ENCODE measurements around the gene GPR183.

The GPR183 gene

GRCh38 chr13:99263126-99263785, 43.9 kb downstream of the GPR183 start:
- no peak overlapping the region for H4K91ac ChIP-seq (ENCODE audit: low read length)
- no peaks in the 10 kb centered on the region for H3K9me3 ChIP-seq (ENCODE audit: control insufficient read depth, low read length)
- no peak overlapping the region for H3K4me3 ChIP-seq (ENCODE audit: insufficient read depth in 1 of 2, low read depth in 1 of 2, low read length in 2 of 2)
- H3K27me3 ChIP-seq (ENCODE audit: control insufficient read depth in 1 of 2, insufficient read depth in 1 of 2, low read length in 2 of 2): no peaks in the 10 kb centered on the region
- no peak overlapping the region for H2BK12ac ChIP-seq (ENCODE audit: low read length in 2 of 2)
- H3K27ac ChIP-seq (ENCODE audit: low read length, poor library complexity, severe bottlenecking): no peak overlapping the region
- peaks cover 9 to 10% of the 10 kb centered on the region in 2 experiments for H3K36me3 ChIP-seq (ENCODE audit: control insufficient read depth in 1 of 2, insufficient read depth in 2 of 2, low read depth in 1 of 2, low read length in 2 of 2)
- H3K4me1 ChIP-seq (ENCODE audit: control insufficient read depth, insufficient read depth, low read depth, low read length): no peaks in the 10 kb centered on the region
- H3K23ac ChIP-seq (ENCODE audit: low read length in 2 of 2): no peak overlapping the region
- no peak overlapping the region for H3K4me2 ChIP-seq (ENCODE audit: low read length, poor library complexity, severe bottlenecking)
- no peak for DNase-seq
- H3K4ac ChIP-seq (ENCODE audit: low read depth in 1 of 2, low read length in 2 of 2): no peak overlapping the region
- H3K9ac ChIP-seq (ENCODE audit: low read length): no peak overlapping the region
- H2BK15ac ChIP-seq (ENCODE audit: low read depth, poor library complexity, severe bottlenecking): no peak overlapping the region
- no peak overlapping the region for H2AFZ ChIP-seq (ENCODE audit: low read depth, low read length)
- no peak overlapping the region for H4K8ac ChIP-seq (ENCODE audit: low read length)
- no peak overlapping the region for H3K14ac ChIP-seq (ENCODE audit: low read length in 2 of 2)
- WGBS: 90% methylated on average over 6 of the region's 7 CpGs
- no peak overlapping the region for H3K18ac ChIP-seq (ENCODE audit: low read depth in 1 of 2, low read length in 2 of 2)
- H2BK5ac ChIP-seq (ENCODE audit: low read depth, low read length, poor library complexity, severe bottlenecking): no peak overlapping the region
- no peak overlapping the region for H2BK120ac ChIP-seq (ENCODE audit: low read depth, low read length)
- peaks cover 20% of the 10 kb centered on the region for H3K79me1 ChIP-seq (replicated peaks; ENCODE audit: low read length, poor library complexity, severe bottlenecking)
- H2AK5ac ChIP-seq (ENCODE audit: low read length, severe bottlenecking): no peak overlapping the region

- Histone ChIP-seq H3K27ac (ENCODE audit: low read length, poor library complexity, severe bottlenecking) (no peak overlapping the region), H3K9me3 (ENCODE audit: control insufficient read depth, low read length) (no peaks in the 10 kb centered on the region), H3K23ac (ENCODE audit: low read length in 2 of 2) (no peak overlapping the region), H4K91ac (ENCODE audit: low read length) (no peak overlapping the region), H3K9ac (ENCODE audit: low read length) (no peak overlapping the region), H3K4me3 (ENCODE audit: insufficient read depth in 1 of 2, low read depth in 1 of 2, low read length in 2 of 2) (no peak overlapping the region), H3K4me1 (ENCODE audit: control insufficient read depth, insufficient read depth, low read depth, low read length) (no peaks in the 10 kb centered on the region), H3K18ac (ENCODE audit: low read depth in 1 of 2, low read length in 2 of 2) (no peak overlapping the region), H2BK5ac (ENCODE audit: low read depth, low read length, poor library complexity, severe bottlenecking) (no peak overlapping the region), H2BK12ac (ENCODE audit: low read length in 2 of 2) (no peak overlapping the region), H3K79me1 (replicated peaks; ENCODE audit: low read length, poor library complexity, severe bottlenecking) (peaks cover 9% of the 10 kb centered on the region), H3K4ac (ENCODE audit: low read depth in 1 of 2, low read length in 2 of 2) (no peak overlapping the region), H2AK5ac (ENCODE audit: low read length, severe bottlenecking) (no peak overlapping the region), H2BK15ac (ENCODE audit: low read depth, poor library complexity, severe bottlenecking) (no peak overlapping the region), H3K27me3 (ENCODE audit: control insufficient read depth in 1 of 2, insufficient read depth in 1 of 2, low read length in 2 of 2) (no peaks in the 10 kb centered on the region), H3K14ac (ENCODE audit: low read length in 2 of 2) (no peak overlapping the region), H2BK120ac (ENCODE audit: low read depth, low read length) (no peak overlapping the region), H3K36me3 (ENCODE audit: control insufficient read depth in 1 of 2, insufficient read depth in 2 of 2, low read depth in 1 of 2, low read length in 2 of 2) (peaks cover 4 to 13% of the 10 kb centered on the region in 2 experiments), H3K4me2 (ENCODE audit: low read length, poor library complexity, severe bottlenecking) (no peak overlapping the region), H4K8ac (ENCODE audit: low read length) (no peak overlapping the region), H2AFZ (ENCODE audit: low read depth, low read length) (no peak overlapping the region)
- 94% methylated on average over 1 of the region's 1 CpG for WGBS
- no peak for DNase-seq
Observed at GRCh38 chr13:99261059-99261458, 46.1 kb downstream of the GPR183 start.

GRCh38 chr13:99260216-99260615, 47.0 kb downstream of the GPR183 start:
- Histone ChIP-seq H3K4me1 (ENCODE audit: control insufficient read depth, insufficient read depth, low read depth, low read length) (no peaks in the 10 kb centered on the region), H2BK15ac (ENCODE audit: low read depth, poor library complexity, severe bottlenecking) (no peak overlapping the region), H3K18ac (ENCODE audit: low read depth in 1 of 2, low read length in 2 of 2) (no peak overlapping the region), H3K4ac (ENCODE audit: low read depth in 1 of 2, low read length in 2 of 2) (no peak overlapping the region), H3K4me3 (ENCODE audit: insufficient read depth in 1 of 2, low read depth in 1 of 2, low read length in 2 of 2) (no peak overlapping the region), H3K23ac (ENCODE audit: low read length in 2 of 2) (no peak overlapping the region), H3K4me2 (ENCODE audit: low read length, poor library complexity, severe bottlenecking) (no peak overlapping the region), H4K91ac (ENCODE audit: low read length) (no peak overlapping the region), H3K27ac (ENCODE audit: low read length, poor library complexity, severe bottlenecking) (no peak overlapping the region), H3K36me3 (ENCODE audit: control insufficient read depth in 1 of 2, insufficient read depth in 2 of 2, low read depth in 1 of 2, low read length in 2 of 2) (peaks cover 6 to 21% of the 10 kb centered on the region in 2 experiments), H2AK5ac (ENCODE audit: low read length, severe bottlenecking) (no peak overlapping the region), H3K9me3 (ENCODE audit: control insufficient read depth, low read length) (no peaks in the 10 kb centered on the region), H2AFZ (ENCODE audit: low read depth, low read length) (no peak overlapping the region), H3K27me3 (ENCODE audit: control insufficient read depth in 1 of 2, insufficient read depth in 1 of 2, low read length in 2 of 2) (no peaks in the 10 kb centered on the region), H2BK120ac (ENCODE audit: low read depth, low read length) (no peak overlapping the region), H3K14ac (ENCODE audit: low read length in 2 of 2) (no peak overlapping the region), H2BK5ac (ENCODE audit: low read depth, low read length, poor library complexity, severe bottlenecking) (no peak overlapping the region), H3K9ac (ENCODE audit: low read length) (no peak overlapping the region), H4K8ac (ENCODE audit: low read length) (no peak overlapping the region), H2BK12ac (ENCODE audit: low read length in 2 of 2) (no peak overlapping the region), H3K79me1 (replicated peaks; ENCODE audit: low read length, poor library complexity, severe bottlenecking) (peaks cover 8% of the 10 kb centered on the region)
- 93% methylated on average over 5 of the region's 5 CpGs for WGBS
- no peak for DNase-seq

- Histone ChIP-seq H2BK120ac (ENCODE audit: low read depth, low read length) (no peak overlapping the region), H3K23ac (ENCODE audit: low read length in 2 of 2) (no peak overlapping the region), H3K79me1 (replicated peaks; ENCODE audit: low read length, poor library complexity, severe bottlenecking) (peaks cover 8% of the 10 kb centered on the region), H3K4me3 (ENCODE audit: insufficient read depth in 1 of 2, low read depth in 1 of 2, low read length in 2 of 2) (no peak overlapping the region), H2BK12ac (ENCODE audit: low read length in 2 of 2) (no peak overlapping the region), H4K91ac (ENCODE audit: low read length) (no peak overlapping the region), H2BK5ac (ENCODE audit: low read depth, low read length, poor library complexity, severe bottlenecking) (no peak overlapping the region), H4K8ac (ENCODE audit: low read length) (no peak overlapping the region), H3K18ac (ENCODE audit: low read depth in 1 of 2, low read length in 2 of 2) (no peak overlapping the region), H3K27ac (ENCODE audit: low read length, poor library complexity, severe bottlenecking) (no peak overlapping the region), H3K4ac (ENCODE audit: low read depth in 1 of 2, low read length in 2 of 2) (no peak overlapping the region), H3K4me2 (ENCODE audit: low read length, poor library complexity, severe bottlenecking) (no peak overlapping the region), H3K27me3 (ENCODE audit: control insufficient read depth in 1 of 2, insufficient read depth in 1 of 2, low read length in 2 of 2) (no peaks in the 10 kb centered on the region), H3K14ac (ENCODE audit: low read length in 2 of 2) (no peak overlapping the region), H3K9me3 (ENCODE audit: control insufficient read depth, low read length) (no peaks in the 10 kb centered on the region), H3K4me1 (ENCODE audit: control insufficient read depth, insufficient read depth, low read depth, low read length) (no peaks in the 10 kb centered on the region), H3K9ac (ENCODE audit: low read length) (no peak overlapping the region), H2AK5ac (ENCODE audit: low read length, severe bottlenecking) (no peak overlapping the region), H3K36me3 (ENCODE audit: control insufficient read depth in 1 of 2, insufficient read depth in 2 of 2, low read depth in 1 of 2, low read length in 2 of 2) (peaks cover 10 to 30% of the 10 kb centered on the region in 2 experiments), H2AFZ (ENCODE audit: low read depth, low read length) (no peak overlapping the region), H2BK15ac (ENCODE audit: low read depth, poor library complexity, severe bottlenecking) (no peak overlapping the region)
- DNase-seq: no peak
- WGBS: 100% methylated on average over 1 of the region's 3 CpGs
Observed at GRCh38 chr13:99258946-99259345, 48.3 kb downstream of the GPR183 start.
